GM21367 (cell line): Measurements from ENCODE around the gene PPP1R13L.
A peak's percentile ranks its signal among the peaks of the same experiment; 100 is the strongest.
"Not testable (repeated sequence)": the region's sequence is repeated elsewhere in the genome, so short reads cannot be mapped to it uniquely, and the experiment has no call there.

ENCODE experiments used
- ATAC-seq: cut with Tn5 transposase; IDR thresholded peaks from one replicate; pipeline ENCODE4 v1.9.1; 2021; ENCODE audit not compliant: unreplicated experiment

The PPP1R13L gene

GRCh38 chr19:45404557-45405434, at the start of gene PPP1R13L:
Gene PPP1R13L, minus strand, starts transcription at chr19:45405069. Its CDS starts 6,751 bp downstream, at chr19:45398318.
- ATAC-seq: no peak

GRCh38 chr19:45451850-45452387, 47.0 kb upstream of the PPP1R13L start:
- no peak for ATAC-seq

- no peak for ATAC-seq
Measured at GRCh38 chr19:45451131-45451849, 46.4 kb upstream of the PPP1R13L start.

- ATAC-seq: no peak
Measured at GRCh38 chr19:45450012-45450333, 45.1 kb upstream of the PPP1R13L start.

- no peak for ATAC-seq
Measured at GRCh38 chr19:45448887-45449299, 44.0 kb upstream of the PPP1R13L start.

GRCh38 chr19:45448425-45448756, 43.5 kb upstream of the PPP1R13L start:
- ATAC-seq: no peak

GRCh38 chr19:45446944-45447343, 42.1 kb upstream of the PPP1R13L start:
- no peak for ATAC-seq

GRCh38 chr19:45446295-45446694, 41.4 kb upstream of the PPP1R13L start:
- ATAC-seq: no peak

GRCh38 chr19:45445139-45445538, 40.3 kb upstream of the PPP1R13L start:
- no peak for ATAC-seq

- ATAC-seq: peak; percentile 41
Measured at GRCh38 chr19:45444318-45445041, 39.6 kb upstream of the PPP1R13L start.

GRCh38 chr19:45443462-45444317, 38.8 kb upstream of the PPP1R13L start:
- no peak for ATAC-seq

GRCh38 chr19:45442778-45443461, 38.1 kb upstream of the PPP1R13L start:
- ATAC-seq: no peak

GRCh38 chr19:45442408-45442777, 37.5 kb upstream of the PPP1R13L start:
- ATAC-seq: no peak

GRCh38 chr19:45440873-45441654, 36.2 kb upstream of the PPP1R13L start:
- no peak for ATAC-seq

GRCh38 chr19:45440259-45440638, 35.4 kb upstream of the PPP1R13L start:
- ATAC-seq: no peak

- peak; percentile 41 for ATAC-seq
Measured at GRCh38 chr19:45439569-45440258, 34.8 kb upstream of the PPP1R13L start.

GRCh38 chr19:45439190-45439568, 34.3 kb upstream of the PPP1R13L start:
- no peak for ATAC-seq

GRCh38 chr19:45437328-45437727, 32.5 kb upstream of the PPP1R13L start:
- no peak for ATAC-seq

- not testable (repeated sequence) for ATAC-seq
Measured at GRCh38 chr19:45432543-45432942, 27.7 kb upstream of the PPP1R13L start.
